ENCODE results near the gene ACADM.
"Not testable (repeated sequence)": the region's sequence is repeated elsewhere in the genome, so short reads cannot be mapped to it uniquely, and the experiment has no call there.

The ACADM gene

DNA sequence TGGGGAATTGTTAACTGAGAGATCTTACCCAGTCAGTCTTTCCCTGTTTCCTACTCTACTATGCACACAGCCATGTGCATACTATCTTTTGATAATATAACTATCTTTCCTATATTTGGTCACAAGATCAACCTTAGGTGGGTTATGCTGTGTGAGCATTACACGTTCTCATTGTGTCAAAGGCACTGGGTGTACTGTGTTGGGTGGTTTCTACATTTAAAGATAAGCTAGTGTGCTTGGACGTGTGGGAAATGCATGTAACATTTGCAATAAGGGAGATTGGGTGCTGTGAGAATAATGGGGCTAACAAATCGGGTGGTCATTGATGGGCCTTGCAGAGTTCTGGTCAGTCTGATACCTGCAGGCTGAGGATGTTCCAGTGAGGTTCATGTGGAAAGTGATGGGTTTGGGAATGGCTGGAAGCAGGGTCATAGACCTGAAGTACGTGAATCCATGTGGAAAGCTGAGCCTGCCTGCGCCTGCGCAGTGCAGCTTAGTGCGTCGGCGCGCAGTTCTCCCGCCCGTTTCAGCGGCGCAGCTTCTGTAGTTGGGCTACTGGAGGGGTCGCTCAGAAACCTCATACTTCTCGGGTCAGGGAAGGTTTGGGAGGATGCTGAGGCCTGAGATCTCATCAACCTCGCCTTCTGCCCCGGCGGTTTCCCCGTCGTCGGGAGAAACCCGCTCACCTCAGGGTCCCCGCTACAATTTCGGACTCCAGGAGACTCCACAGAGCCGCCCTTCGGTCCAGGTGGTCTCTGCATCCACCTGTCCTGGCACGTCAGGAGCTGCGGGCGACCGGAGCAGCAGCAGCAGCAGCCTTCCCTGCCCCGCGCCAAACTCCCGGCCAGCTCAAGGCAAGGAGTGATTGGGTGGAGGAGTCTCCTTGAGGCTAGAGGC is 72.1 kb downstream of the ACADM start, which contains the start of gene MSH4:
Gene MSH4 (plus strand): TSS at position 507 of the 897 bp plus-strand sequence. CDS start 104 bp downstream, at position 611.
- DNase-seq, result peak; percentile 38 to 70

DNA sequence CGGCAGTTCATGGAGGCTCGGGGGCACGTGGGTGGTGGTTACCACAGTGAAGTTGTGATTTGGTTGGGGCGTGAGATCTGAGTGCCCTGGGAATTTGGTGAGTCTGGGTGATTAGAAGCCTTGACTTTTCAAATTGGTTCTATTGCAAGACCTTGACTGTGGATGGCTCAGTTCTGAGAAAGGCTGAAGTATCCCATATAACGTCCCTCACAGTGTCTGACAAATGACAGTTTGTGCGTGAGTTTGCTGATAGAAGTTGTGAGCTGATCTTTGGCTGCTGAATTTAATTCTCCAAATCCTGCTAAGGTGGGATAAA is 72.7 kb downstream of the ACADM start:
- no peak for DNase-seq

DNA sequence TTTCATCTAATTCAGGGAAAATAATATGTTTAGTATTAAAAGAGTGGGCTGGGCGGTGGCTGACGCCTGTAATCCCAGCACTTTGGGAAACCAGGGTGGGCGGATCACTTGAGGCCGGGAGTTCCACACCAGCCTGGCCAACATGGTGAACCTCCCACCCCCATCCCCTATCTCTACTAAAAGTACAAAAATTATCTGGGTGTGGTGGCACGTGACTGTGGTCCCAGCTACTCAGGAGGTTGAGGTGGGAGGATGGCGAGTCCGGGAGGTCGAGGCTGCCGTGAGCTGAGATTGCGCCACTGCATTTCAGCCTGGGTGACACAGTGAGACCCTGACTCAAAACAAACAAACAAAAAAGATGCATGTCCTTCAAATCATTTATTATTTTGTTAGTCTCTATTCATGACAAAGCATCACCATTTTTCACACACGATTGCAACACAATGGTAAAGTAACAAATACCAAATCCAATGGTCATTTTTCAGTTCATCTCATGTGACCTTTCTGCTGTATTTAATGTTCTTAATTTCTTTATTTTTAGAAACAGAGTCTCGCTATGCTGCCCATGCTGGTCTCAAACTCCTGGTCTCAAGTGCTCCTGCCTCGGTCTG is 73.2 kb downstream of the ACADM start:
- no peak for DNase-seq

DNA sequence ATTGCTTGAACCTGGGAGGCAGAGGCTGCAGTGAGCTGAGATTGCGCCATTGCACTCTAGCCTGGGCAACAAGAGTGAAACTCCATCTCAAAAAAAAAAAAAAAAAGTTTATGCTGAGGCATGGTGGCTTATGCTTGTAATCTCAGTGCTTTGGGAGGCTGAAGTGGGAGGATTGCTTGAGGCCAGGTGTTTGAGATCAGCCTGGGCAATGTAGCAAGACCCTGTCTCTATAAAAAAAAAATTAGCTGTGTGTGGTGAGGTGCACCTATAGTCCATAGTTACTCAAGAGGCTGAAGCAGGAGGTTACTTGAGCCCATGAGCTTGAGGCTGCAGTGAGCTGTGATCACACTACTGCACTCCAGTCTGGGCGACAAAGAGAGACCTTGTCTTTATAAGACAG is 77.0 kb downstream of the ACADM start:
- not testable (repeated sequence) for DNase-seq

DNA sequence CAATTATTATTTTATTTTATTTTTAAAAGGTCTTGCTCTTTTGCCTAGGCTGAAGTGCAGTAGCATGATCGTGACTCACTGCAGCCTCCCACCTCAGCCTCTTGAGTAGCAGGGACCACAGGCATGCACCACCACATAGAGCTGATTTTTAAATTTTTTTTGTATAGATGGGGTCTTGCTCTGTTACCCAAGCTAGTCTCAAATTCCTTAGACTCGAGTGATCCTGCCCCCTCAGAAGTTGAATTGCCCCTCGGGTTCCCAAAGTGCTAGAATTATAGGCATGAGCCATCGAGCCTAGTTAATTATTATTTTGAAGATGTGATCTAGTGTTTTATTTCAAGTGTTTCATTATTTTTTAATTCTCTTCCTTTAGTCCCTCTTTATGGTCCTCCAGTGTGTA is 84.4 kb downstream of the ACADM start:
- DNase-seq, result no peak

DNA sequence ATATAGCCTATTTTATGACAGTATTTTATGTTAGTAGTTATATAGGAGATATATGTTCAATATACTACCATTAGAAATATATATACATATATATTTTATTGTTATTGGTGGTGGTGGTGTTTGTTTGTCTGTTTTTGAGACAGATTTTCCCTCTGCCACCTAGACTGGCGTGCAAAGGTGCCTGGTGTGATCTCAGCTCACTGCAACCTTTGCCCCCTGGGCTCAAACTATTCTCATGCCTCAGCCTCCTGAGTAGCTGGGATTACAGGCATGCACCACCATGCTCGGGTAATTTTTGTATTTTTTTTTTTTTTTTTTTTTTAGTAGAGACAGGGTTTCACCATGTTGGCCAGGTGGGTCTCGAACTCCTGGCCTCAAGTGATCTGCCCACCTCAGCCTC is 85.6 kb downstream of the ACADM start:
- not testable (repeated sequence) for DNase-seq

DNA sequence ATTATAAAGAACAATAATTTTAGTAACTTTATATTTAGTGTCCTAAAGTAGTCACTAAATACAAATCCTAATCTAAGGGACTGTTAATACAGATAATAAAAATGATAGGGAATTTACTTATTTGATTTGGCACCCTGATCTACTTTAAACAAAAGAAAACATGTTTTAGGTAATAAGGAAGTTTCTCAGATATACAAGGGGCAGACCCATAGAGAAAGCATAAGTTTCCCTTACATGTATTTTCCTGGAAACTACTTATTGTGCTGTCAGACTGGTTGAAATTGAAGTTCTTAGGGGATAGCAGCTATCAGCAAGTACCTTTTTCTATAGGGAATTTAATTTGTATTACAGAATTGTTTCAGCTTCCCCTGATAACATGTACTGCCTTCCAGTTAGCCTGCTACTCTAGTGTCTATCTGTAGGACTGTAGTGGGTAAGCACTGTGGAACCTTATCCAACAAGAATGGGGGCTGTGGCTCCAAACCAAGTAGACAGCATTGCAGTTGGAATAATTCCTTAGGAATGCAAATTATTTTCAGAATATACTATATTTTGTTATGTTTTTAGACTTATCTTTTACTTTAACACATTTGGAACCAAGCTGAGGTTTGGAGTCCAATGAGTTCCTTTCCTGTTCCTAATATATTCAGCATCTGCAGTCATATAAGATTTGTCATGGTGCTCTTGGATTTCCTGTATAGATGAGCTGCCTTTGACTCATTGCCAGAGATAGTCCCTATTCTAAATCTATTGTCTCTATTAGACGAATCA is 86.9 kb downstream of the ACADM start:
- no peak for DNase-seq

DNA sequence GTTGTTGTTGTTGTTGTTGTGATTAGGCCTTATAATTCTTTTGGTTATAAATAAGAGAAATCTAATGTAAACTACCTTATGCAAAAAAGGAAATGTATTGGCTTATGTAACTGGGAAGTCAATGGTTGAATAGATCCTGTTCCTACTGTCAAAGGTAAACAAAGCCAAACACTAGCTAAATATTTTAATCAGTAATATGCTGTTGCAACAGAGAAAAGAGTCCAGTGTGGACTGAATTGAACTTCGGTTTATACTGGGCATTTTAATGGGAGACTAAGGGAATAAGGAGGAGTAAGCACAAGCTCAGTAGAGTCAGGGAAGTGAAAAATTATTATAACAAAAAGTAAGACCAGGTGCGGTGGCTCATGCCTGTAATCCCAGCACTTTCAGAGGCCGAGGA is 87.6 kb downstream of the ACADM start:
- no peak for DNase-seq
